Smooth muscle cell (in vitro differentiated cells): ENCODE measurements around the gene MCTP2. TPM values are rescaled to one million over a fixed set of nuclear protein-coding genes. Genes with fewer than 3 reads are reported as not detected.

ENCODE experiments used
- DNase-seq: peaks from one replicate; lab custom pipeline; 2025; ENCODE audit not compliant: unreplicated experiment; lab: John Stamatoyannopoulos, UW
- H2AFZ ChIP-seq: fragments of 200-600 bp; sonication (generic); 2 replicates; pipeline ENCODE4 v1.6.0; 2016; ENCODE audit warnings: antibody characterized with exemption, low read depth, mild to moderate bottlenecking
- H3F3A ChIP-seq: fragments of 200-600 bp; sonication (generic); 2 replicates; pipeline ENCODE4 v1.6.0; 2017; ENCODE audit warnings: antibody characterized with exemption, low read depth
- H3K27ac ChIP-seq: fragments of 200-600 bp; sonication (generic); 2 replicates; pipeline ENCODE4 v1.5.1; 2016; ENCODE audit warnings: low read depth, mild to moderate bottlenecking
- H3K27me3 ChIP-seq: fragments of 200-600 bp; sonication (generic); 2 replicates; pipeline ENCODE4 v1.6.1; 2016; ENCODE audit warnings: low read depth, mild to moderate bottlenecking
- H3K36me3 ChIP-seq: fragments of 200-600 bp; sonication (generic); 2 replicates; pipeline ENCODE4 v1.5.1; 2016; ENCODE audit warnings: low read depth
- H3K4me1 ChIP-seq: fragments of 200-600 bp; sonication (generic); 2 replicates; pipeline ENCODE4 v1.5.1; 2016; ENCODE audit warnings: low read depth
- H3K4me2 ChIP-seq: fragments of 200-600 bp; sonication (generic); 2 replicates; pipeline ENCODE4 v1.6.0; 2016; ENCODE audit warnings: mild to moderate bottlenecking
- H3K4me3 ChIP-seq: fragments of 200-600 bp; sonication (generic); 2 replicates; pipeline ENCODE4 v1.5.1; 2016; ENCODE audit warnings: mild to moderate bottlenecking
- H3K79me2 ChIP-seq: fragments of 200-600 bp; sonication (generic); 2 replicates; pipeline ENCODE4 v1.6.0; 2016; ENCODE audit warnings: low read depth, mild to moderate bottlenecking
- H3K9ac ChIP-seq: fragments of 200-600 bp; sonication (generic); 2 replicates; pipeline ENCODE4 v1.6.0; 2016; ENCODE audit warnings: low read depth
- H3K9me3 ChIP-seq: fragments of 200-600 bp; sonication (generic); replicated peaks from 2 replicates; pipeline ENCODE4 v1.5.1; 2016; ENCODE audit warnings: low read depth
- H4K20me1 ChIP-seq: fragments of 200-600 bp; sonication (generic); 2 replicates; pipeline ENCODE4 v1.6.0; 2016; ENCODE audit warnings: low read depth
- WGBS: methylation state at CpG from one replicate; pipeline ENCODE4 v1.1.7; 2016; ENCODE audit warnings: low lambda C conversion rate; 5-methylcytosine and 5-hydroxymethylcytosine counted together
- polyA plus RNA-seq: library from polyadenylated mRNA; unstranded; fragments of >200 nt; fragmentation: Nextera tagmentation; extraction: Ambion mirVana; gene quantifications from 2 replicates; pipeline ENCODE4 v1.2.1, GENCODE V29; 2016
- total RNA-seq: library from RNA; depleted of rRNA; stranded (reverse); fragments of >200 nt; gene quantifications from 2 replicates; pipeline ENCODE4 v1.2.3, GENCODE V29; 2014
- TF ChIP-seq, protein P1 (sequence below): fragments of 200-600 bp; sonication (generic); IDR thresholded peaks from 2 replicates; pipeline ENCODE4 v1.5.1; 2017; ENCODE audit warnings: borderline replicate concordance, mild to moderate bottlenecking, antibody characterized with exemption; ENCODE audit not compliant: insufficient read depth, poor library complexity, severe bottlenecking

The MCTP2 gene
- total and polyA plus RNA-seq, 2 experiments from 2014 or later: 12.1 to 32.1 TPM

- Histone ChIP-seq H3K4me1 (no peaks in the 10 kb centered on the region), H3K36me3 (peaks cover 3% of the 10 kb centered on the region), H3K9ac (no peak overlapping the region), H4K20me1 (peaks cover 4% of the 10 kb centered on the region), H3K4me2 (no peak overlapping the region), H3K27me3 (no peaks in the 10 kb centered on the region), H3K9me3 (no peaks in the 10 kb centered on the region), H3K79me2 (peaks cover 8% of the 10 kb centered on the region), H3K4me3 (no peak overlapping the region), H3F3A (no peaks in the 10 kb centered on the region), H2AFZ (no peak overlapping the region), H3K27ac (no peak overlapping the region)
- TF ChIP-seq, protein P1, sequence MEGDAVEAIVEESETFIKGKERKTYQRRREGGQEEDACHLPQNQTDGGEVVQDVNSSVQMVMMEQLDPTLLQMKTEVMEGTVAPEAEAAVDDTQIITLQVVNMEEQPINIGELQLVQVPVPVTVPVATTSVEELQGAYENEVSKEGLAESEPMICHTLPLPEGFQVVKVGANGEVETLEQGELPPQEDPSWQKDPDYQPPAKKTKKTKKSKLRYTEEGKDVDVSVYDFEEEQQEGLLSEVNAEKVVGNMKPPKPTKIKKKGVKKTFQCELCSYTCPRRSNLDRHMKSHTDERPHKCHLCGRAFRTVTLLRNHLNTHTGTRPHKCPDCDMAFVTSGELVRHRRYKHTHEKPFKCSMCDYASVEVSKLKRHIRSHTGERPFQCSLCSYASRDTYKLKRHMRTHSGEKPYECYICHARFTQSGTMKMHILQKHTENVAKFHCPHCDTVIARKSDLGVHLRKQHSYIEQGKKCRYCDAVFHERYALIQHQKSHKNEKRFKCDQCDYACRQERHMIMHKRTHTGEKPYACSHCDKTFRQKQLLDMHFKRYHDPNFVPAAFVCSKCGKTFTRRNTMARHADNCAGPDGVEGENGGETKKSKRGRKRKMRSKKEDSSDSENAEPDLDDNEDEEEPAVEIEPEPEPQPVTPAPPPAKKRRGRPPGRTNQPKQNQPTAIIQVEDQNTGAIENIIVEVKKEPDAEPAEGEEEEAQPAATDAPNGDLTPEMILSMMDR: no peak
- WGBS: 81% methylated on average over 4 of the region's 4 CpGs
- no peak for DNase-seq
Observed at GRCh38 chr15:94295275-94295674, 63.9 kb downstream of the MCTP2 start.

DNA sequence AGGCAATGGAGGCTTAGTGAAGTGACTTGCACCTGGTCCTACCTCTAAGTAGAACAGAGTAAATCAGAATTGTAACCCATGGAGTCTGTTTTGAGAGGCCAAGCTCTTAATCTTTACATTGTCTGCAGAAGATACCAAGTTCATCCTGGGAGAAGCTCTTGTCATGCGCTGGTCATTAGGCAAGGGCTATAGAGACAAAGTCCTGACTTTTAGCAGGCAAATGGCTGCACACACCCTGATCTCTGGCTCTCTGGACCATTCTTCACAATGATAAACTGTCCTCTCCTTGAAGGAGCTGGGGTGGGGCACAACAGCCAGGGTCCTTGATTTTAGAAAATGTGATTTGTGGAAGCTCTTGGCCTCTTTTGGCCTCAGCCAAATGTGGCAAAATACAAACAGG, 65.4 kb downstream of the MCTP2 start:
- H3K9me3 ChIP-seq: no peaks in the 10 kb centered on the region
- H3F3A ChIP-seq: no peaks in the 10 kb centered on the region
- H4K20me1 ChIP-seq: peaks cover 4% of the 10 kb centered on the region
- WGBS: 100% methylated on average over 1 of the region's 1 CpG
- H3K9ac ChIP-seq: no peak overlapping the region
- H3K27me3 ChIP-seq: no peaks in the 10 kb centered on the region
- no peaks in the 10 kb centered on the region for H3K36me3 ChIP-seq
- H3K27ac ChIP-seq: no peak overlapping the region
- H3K79me2 ChIP-seq: peaks cover 8% of the 10 kb centered on the region
- DNase-seq: no peak
- TF ChIP-seq, protein P1: no peak
- no peak overlapping the region for H3K4me2 ChIP-seq
- H2AFZ ChIP-seq: no peak overlapping the region
- H3K4me1 ChIP-seq: no peaks in the 10 kb centered on the region
- no peak overlapping the region for H3K4me3 ChIP-seq

- H4K20me1 ChIP-seq: peaks cover 4% of the 10 kb centered on the region
- no peaks in the 10 kb centered on the region for H3K27me3 ChIP-seq
- no peak overlapping the region for H3K4me2 ChIP-seq
- TF ChIP-seq, protein P1: no peak
- H3K27ac ChIP-seq: peak overlapping the region; percentile 0
- no peak for DNase-seq
- no peaks in the 10 kb centered on the region for H3K9me3 ChIP-seq
- no peaks in the 10 kb centered on the region for H3K36me3 ChIP-seq
- no peak overlapping the region for H2AFZ ChIP-seq
- H3K4me3 ChIP-seq: no peak overlapping the region
- H3K4me1 ChIP-seq: no peaks in the 10 kb centered on the region
- 57% methylated on average over 6 of the region's 6 CpGs for WGBS
- H3F3A ChIP-seq: no peaks in the 10 kb centered on the region
- H3K9ac ChIP-seq: no peak overlapping the region
- H3K79me2 ChIP-seq: peaks cover 8% of the 10 kb centered on the region
Observed at GRCh38 chr15:94297558-94297957, 66.2 kb downstream of the MCTP2 start.

GRCh38 chr15:94298364-94298763, 67.0 kb downstream of the MCTP2 start:
- Histone ChIP-seq H3K79me2 (peaks cover 8% of the 10 kb centered on the region), H4K20me1 (peaks cover 4% of the 10 kb centered on the region), H3K4me3 (no peak overlapping the region), H3K27me3 (no peaks in the 10 kb centered on the region), H3K9ac (no peak overlapping the region), H3F3A (no peaks in the 10 kb centered on the region), H3K4me1 (no peaks in the 10 kb centered on the region), H2AFZ (no peak overlapping the region), H3K9me3 (no peaks in the 10 kb centered on the region), H3K27ac (no peak overlapping the region), H3K36me3 (no peaks in the 10 kb centered on the region), H3K4me2 (no peak overlapping the region)
- WGBS: 96% methylated on average over 9 of the region's 9 CpGs
- DNase-seq: no peak
- TF ChIP-seq, protein P1: no peak
